ENCODE data around the gene SNPH. TPM values are rescaled to one million over a fixed set of nuclear protein-coding genes. Genes with fewer than 3 reads are reported as not detected.
A peak's percentile ranks its signal among the peaks of the same experiment; 100 is the strongest.

Gene SNPH
- total RNA-seq, 1 donor from 2014 or later, result 0.43 TPM

DNA sequence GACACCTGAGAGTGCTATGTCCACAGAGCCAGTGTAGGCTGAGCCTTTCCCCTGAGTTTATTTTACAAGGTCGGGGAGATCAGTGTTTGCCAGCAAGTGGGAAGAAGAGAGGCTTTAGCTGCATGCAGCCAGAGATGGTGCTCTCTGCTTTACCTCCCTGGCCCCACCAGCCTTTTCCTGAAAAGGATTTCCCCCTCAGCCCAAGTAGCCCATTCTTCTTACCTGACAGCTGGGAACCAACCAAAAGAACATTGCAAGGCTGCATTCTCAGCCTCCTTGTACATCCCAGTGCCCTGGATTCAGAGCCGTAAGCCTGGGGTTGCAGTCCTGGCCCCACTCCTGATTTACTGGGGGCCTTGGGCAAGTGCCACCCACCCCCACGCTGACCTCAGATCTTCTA lies 16.9 kb downstream of the SNPH start:
- H3K79me2 ChIP-seq (ENCODE audit: low read depth), result no peaks in the 10 kb centered on the region
- H3K36me3 ChIP-seq, result no peaks in the 10 kb centered on the region
- H2AFZ ChIP-seq (replicated peaks), result no peak overlapping the region
- H3K27me3 ChIP-seq, result no peaks in the 10 kb centered on the region
- H3K9ac ChIP-seq, result no peak overlapping the region
- H3K9me3 ChIP-seq (ENCODE audit: low read depth), result no peaks in the 10 kb centered on the region
- Mint-ChIP-seq H3K27me3 (ENCODE audit: insufficient read depth, low read depth) (no peaks in the 10 kb centered on the region), H3K4me3 (no peak overlapping the region), H3K36me3 (no peaks in the 10 kb centered on the region), H3K4me1 (peaks cover 8% of the 10 kb centered on the region), H3K27ac (no peak overlapping the region), H3K9me3 (no peaks in the 10 kb centered on the region)
- no peak overlapping the region for H3K4me2 ChIP-seq
- DNase-seq (ENCODE audit: low spot score), result no peak
- H3K4me1 ChIP-seq, result peaks cover 35% of the 10 kb centered on the region
- no peak overlapping the region for H3K4me3 ChIP-seq
- TF ChIP-seq, protein P1, sequence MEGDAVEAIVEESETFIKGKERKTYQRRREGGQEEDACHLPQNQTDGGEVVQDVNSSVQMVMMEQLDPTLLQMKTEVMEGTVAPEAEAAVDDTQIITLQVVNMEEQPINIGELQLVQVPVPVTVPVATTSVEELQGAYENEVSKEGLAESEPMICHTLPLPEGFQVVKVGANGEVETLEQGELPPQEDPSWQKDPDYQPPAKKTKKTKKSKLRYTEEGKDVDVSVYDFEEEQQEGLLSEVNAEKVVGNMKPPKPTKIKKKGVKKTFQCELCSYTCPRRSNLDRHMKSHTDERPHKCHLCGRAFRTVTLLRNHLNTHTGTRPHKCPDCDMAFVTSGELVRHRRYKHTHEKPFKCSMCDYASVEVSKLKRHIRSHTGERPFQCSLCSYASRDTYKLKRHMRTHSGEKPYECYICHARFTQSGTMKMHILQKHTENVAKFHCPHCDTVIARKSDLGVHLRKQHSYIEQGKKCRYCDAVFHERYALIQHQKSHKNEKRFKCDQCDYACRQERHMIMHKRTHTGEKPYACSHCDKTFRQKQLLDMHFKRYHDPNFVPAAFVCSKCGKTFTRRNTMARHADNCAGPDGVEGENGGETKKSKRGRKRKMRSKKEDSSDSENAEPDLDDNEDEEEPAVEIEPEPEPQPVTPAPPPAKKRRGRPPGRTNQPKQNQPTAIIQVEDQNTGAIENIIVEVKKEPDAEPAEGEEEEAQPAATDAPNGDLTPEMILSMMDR (IDR thresholded peaks at IDR 0.05), result no peak
- TF ChIP-seq EZH2phosphoT487 (IDR thresholded peaks at IDR 0.05) (no peak), EZH2 (IDR thresholded peaks at IDR 0.05) (no peak)
- peaks cover 10% of the 10 kb centered on the region for H3F3A ChIP-seq (ENCODE audit: low read depth)
- no peaks in the 10 kb centered on the region for H4K20me1 ChIP-seq (ENCODE audit: low read depth)
- no peak overlapping the region for H3K27ac ChIP-seq

DNA sequence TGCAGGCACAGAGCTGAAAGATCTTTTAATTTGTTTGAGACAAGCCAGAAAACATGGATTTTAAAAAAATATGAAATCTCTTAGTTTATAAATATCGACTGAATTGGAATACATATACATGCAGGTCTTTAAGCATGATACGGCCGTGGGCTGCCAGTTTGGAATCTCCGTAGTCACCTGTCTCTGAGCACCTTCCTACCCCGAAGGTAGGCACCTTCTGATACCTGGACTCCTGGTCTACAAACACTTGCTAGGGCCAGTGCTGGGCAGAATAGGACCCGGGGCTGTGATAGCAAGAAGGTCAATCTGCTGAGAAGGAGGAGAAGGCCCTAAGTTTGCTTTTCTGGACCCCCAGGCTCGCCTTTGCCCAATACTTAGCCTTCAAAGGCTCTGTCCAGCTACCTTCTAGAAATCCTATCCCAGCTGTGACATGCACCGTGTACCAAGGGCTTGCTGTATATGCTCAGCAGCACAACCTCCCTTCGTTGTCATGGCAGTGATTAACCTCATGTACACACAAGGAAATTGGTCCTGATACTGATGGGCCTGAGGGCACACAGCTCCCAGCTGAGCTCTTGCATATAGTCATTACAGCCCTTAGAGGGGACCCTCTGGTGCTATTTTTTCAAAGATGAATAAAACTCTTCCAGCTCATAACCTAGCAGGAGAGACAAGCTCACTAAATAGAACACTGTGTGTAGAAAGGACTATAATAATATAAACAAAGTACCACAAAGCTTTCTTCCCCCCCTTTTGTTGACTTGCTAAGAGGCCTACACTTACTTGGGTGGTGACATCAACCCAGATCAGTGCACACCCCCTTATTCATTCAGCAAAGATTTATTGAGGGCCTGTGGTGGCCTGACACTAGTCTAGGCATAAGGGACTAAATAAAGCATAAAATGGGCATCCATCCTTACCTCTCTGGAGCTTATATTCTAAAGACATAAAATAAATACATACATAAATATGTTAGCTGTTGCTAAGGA lies 17.7 kb downstream of the SNPH start:
- no peak for DNase-seq (ENCODE audit: low spot score)
- Histone ChIP-seq H3K27ac (no peak overlapping the region), H3F3A (ENCODE audit: low read depth) (peaks cover 10% of the 10 kb centered on the region), H3K36me3 (no peaks in the 10 kb centered on the region), H3K4me2 (peak overlapping the region; percentile 12), H3K9ac (no peak overlapping the region), H2AFZ (replicated peaks) (no peak overlapping the region), H3K4me3 (no peak overlapping the region), H4K20me1 (ENCODE audit: low read depth) (no peaks in the 10 kb centered on the region), H3K9me3 (ENCODE audit: low read depth) (no peaks in the 10 kb centered on the region), H3K4me1 (peaks cover 35% of the 10 kb centered on the region), H3K27me3 (no peaks in the 10 kb centered on the region), H3K79me2 (ENCODE audit: low read depth) (no peaks in the 10 kb centered on the region)
- H3K27ac Mint-ChIP-seq, result no peak overlapping the region
- H3K27me3 Mint-ChIP-seq (ENCODE audit: insufficient read depth, low read depth), result no peaks in the 10 kb centered on the region
- H3K36me3 Mint-ChIP-seq, result no peaks in the 10 kb centered on the region
- TF ChIP-seq EZH2 (IDR thresholded peaks at IDR 0.05), result no peak
- TF ChIP-seq EZH2phosphoT487 (IDR thresholded peaks at IDR 0.05), result no peak
- TF ChIP-seq, protein P1 (IDR thresholded peaks at IDR 0.05), result no peak
- peaks cover 8% of the 10 kb centered on the region for H3K4me1 Mint-ChIP-seq
- no peak overlapping the region for H3K4me3 Mint-ChIP-seq
- H3K9me3 Mint-ChIP-seq, result no peaks in the 10 kb centered on the region

DNA sequence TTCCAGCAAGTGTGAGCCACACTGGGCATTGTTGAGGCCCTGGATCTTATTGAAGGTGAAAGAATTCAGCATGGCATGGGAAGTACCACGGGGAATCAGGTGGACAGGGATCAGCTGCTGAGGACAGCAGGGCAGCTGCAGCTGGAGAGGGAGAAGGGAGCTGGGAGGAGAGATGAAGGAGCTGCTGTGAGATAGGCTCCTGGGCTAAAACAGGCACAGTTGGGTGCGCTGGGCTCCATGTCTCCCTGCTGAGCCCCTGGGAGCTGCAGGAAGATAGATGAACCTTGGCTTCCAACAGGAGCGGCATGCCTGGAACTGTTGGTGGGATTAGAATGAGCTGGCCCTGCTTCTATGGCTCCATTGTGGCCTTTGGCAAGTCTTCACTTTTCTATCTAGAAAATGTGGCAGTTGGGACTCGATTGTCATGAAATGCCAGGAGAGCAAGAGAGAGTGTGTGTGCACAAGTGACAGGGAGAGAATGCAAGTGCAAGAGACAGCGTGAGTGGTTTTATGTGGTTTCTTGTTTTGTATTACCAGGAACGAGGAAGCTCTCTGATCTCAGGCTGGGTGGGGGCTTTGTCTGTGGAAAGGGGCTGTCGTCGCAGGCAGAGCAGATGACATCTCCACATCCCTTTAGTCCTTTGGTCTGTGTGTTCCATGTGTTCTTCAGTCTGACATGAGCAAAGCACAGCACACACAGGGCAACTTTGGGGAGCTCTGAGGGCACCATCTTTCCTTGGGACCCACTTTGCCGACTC lies 20.4 kb downstream of the SNPH start:
- Histone ChIP-seq H3K27ac (no peak overlapping the region), H4K20me1 (ENCODE audit: low read depth) (no peaks in the 10 kb centered on the region), H3K79me2 (ENCODE audit: low read depth) (no peaks in the 10 kb centered on the region), H2AFZ (replicated peaks) (no peak overlapping the region), H3K36me3 (no peaks in the 10 kb centered on the region), H3K4me1 (peaks cover 35% of the 10 kb centered on the region), H3K9me3 (ENCODE audit: low read depth) (no peaks in the 10 kb centered on the region), H3F3A (ENCODE audit: low read depth) (peaks cover 10% of the 10 kb centered on the region), H3K27me3 (no peaks in the 10 kb centered on the region), H3K4me3 (no peak overlapping the region), H3K9ac (no peak overlapping the region), H3K4me2 (peak overlapping the region; percentile 32)
- no peak for DNase-seq (ENCODE audit: low spot score)
- H3K9me3 Mint-ChIP-seq, result no peaks in the 10 kb centered on the region
- H3K27me3 Mint-ChIP-seq (ENCODE audit: insufficient read depth, low read depth), result no peaks in the 10 kb centered on the region
- peak overlapping the region; percentile 18 for H3K27ac Mint-ChIP-seq
- H3K36me3 Mint-ChIP-seq, result no peaks in the 10 kb centered on the region
- H3K4me3 Mint-ChIP-seq, result no peak overlapping the region
- TF ChIP-seq, protein P1 (IDR thresholded peaks at IDR 0.05), result no peak
- no peak for TF ChIP-seq EZH2phosphoT487 (IDR thresholded peaks at IDR 0.05)
- TF ChIP-seq EZH2 (IDR thresholded peaks at IDR 0.05), result no peak
- H3K4me1 Mint-ChIP-seq, result peaks cover 8% of the 10 kb centered on the region

All from neural progenitor cell (in vitro differentiated cells).